Stimulated activated naive CD4-positive, alpha-beta T cell treated with Interleukin-2 at 50 U/mL for 16 hours (primary cell): Measurements from ENCODE around the gene GNAT1.
"Not testable (repeated sequence)": the region's sequence is repeated elsewhere in the genome, so short reads cannot be mapped to it uniquely, and the experiment has no call there.

Experiments used
- DNase-seq: peaks from one replicate; lab custom pipeline; 2025; lab: John Stamatoyannopoulos, UW

Gene GNAT1

GRCh38 chr3:50222169-50222528 lies 30.7 kb downstream of the GNAT1 start:
- DNase-seq = no peak

- DNase-seq = no peak
Observed at GRCh38 chr3:50224639-50225038, 33.2 kb downstream of the GNAT1 start.

- DNase-seq = no peak
Observed at GRCh38 chr3:50226888-50227389, 35.5 kb downstream of the GNAT1 start.

- peak; percentile 86 for DNase-seq
Observed at GRCh38 chr3:50227390-50228183, 36.2 kb downstream of the GNAT1 start.

GRCh38 chr3:50228184-50228763 lies 36.9 kb downstream of the GNAT1 start:
- DNase-seq = not testable (repeated sequence)

- DNase-seq = no peak
Observed at GRCh38 chr3:50229490-50229889, 38.1 kb downstream of the GNAT1 start.

GRCh38 chr3:50230104-50230793 lies 38.8 kb downstream of the GNAT1 start:
- no peak for DNase-seq

- no peak for DNase-seq
Observed at GRCh38 chr3:50230794-50231125, 39.4 kb downstream of the GNAT1 start.

- DNase-seq = no peak
Observed at GRCh38 chr3:50231581-50231980, 40.2 kb downstream of the GNAT1 start.

GRCh38 chr3:50232303-50232702 lies 40.9 kb downstream of the GNAT1 start:
- DNase-seq = no peak

- DNase-seq = no peak
Observed at GRCh38 chr3:50233176-50233575, 41.8 kb downstream of the GNAT1 start.

- DNase-seq = peak; percentile 99
Observed at GRCh38 chr3:50235716-50236483, 44.5 kb downstream of the GNAT1 start, which contains the start of gene GNAI2. GNAI2 (plus strand) TSS chr3:50236204; CDS start chr3:50236336, 132 bp downstream.

- DNase-seq = no peak
Observed at GRCh38 chr3:50236484-50237132, 45.2 kb downstream of the GNAT1 start.

GRCh38 chr3:50237133-50237651 lies 45.8 kb downstream of the GNAT1 start:
- DNase-seq = peak; percentile 32

GRCh38 chr3:50237754-50238548 lies 46.5 kb downstream of the GNAT1 start:
- DNase-seq = peak; percentile 91

- peak; percentile 28 for DNase-seq
Observed at GRCh38 chr3:50238549-50239026, 47.2 kb downstream of the GNAT1 start.

- no peak for DNase-seq
Observed at GRCh38 chr3:50239649-50240048, 48.2 kb downstream of the GNAT1 start.

- no peak for DNase-seq
Observed at GRCh38 chr3:50241163-50241562, 49.8 kb downstream of the GNAT1 start.

GRCh38 chr3:50241713-50242380 lies 50.4 kb downstream of the GNAT1 start:
- no peak for DNase-seq

GRCh38 chr3:50242381-50242770 lies 51.0 kb downstream of the GNAT1 start:
- DNase-seq = no peak
